Stimulated activated CD4-positive, alpha-beta T cell treated with anti-CD3 and anti-CD28 coated beads, Interleukin-12 subunit alpha, Interleukin-12 subunit beta, amount 100 ng/mL, for 24 hours (primary cell): ENCODE data around the gene HRAS.
A peak's percentile ranks its signal among the peaks of the same experiment; 100 is the strongest.
"Not testable (repeated sequence)": the region's sequence is repeated elsewhere in the genome, so short reads cannot be mapped to it uniquely, and the experiment has no call there.

Experiments
- DNase-seq, 2 experiments: peaks; one replicate each; pipeline ENCODE4 v3.0.0-alpha.2; 2020; ENCODE audit warnings: low read depth in 2 of 2

The HRAS gene

GRCh38 chr11:535519-536454 is at the start of gene HRAS:
TSS of gene HRAS (minus strand) at chr11:535576.
- DNase-seq, result peak; percentile 90 to 93

GRCh38 chr11:584287-584686 is 48.9 kb upstream of the HRAS start:
- DNase-seq, result no peak

- DNase-seq, result no peak
Observed at GRCh38 chr11:581752-582151, 46.4 kb upstream of the HRAS start.

GRCh38 chr11:581342-581741 is 46.0 kb upstream of the HRAS start:
- DNase-seq, result no peak

- DNase-seq, result no peak
Observed at GRCh38 chr11:579830-580601, 44.6 kb upstream of the HRAS start.

GRCh38 chr11:578276-579035 is 43.1 kb upstream of the HRAS start:
- no peak for DNase-seq

GRCh38 chr11:577611-577894 is 42.2 kb upstream of the HRAS start:
- DNase-seq, result no peak

- no peak for DNase-seq
Observed at GRCh38 chr11:576811-577610, 41.6 kb upstream of the HRAS start.

- DNase-seq, result peak; percentile 88 to 92
Observed at GRCh38 chr11:575996-576768, 40.8 kb upstream of the HRAS start, which contains the start of gene PHRF1. TSS of gene PHRF1 (plus strand) at chr11:576470. CDS start at chr11:581513, 5,043 bp downstream.

GRCh38 chr11:575313-575995 is 40.1 kb upstream of the HRAS start:
- no peak for DNase-seq

- no peak for DNase-seq
Observed at GRCh38 chr11:574632-575312, 39.4 kb upstream of the HRAS start.

GRCh38 chr11:574031-574570 is 38.7 kb upstream of the HRAS start:
- not testable (repeated sequence) for DNase-seq

- no peak for DNase-seq
Observed at GRCh38 chr11:573146-573759, 37.9 kb upstream of the HRAS start.

GRCh38 chr11:571802-572185 is 36.4 kb upstream of the HRAS start:
- no peak for DNase-seq

GRCh38 chr11:569158-569885 is 33.9 kb upstream of the HRAS start:
- DNase-seq, result no peak

- peak; percentile 77 to 86 for DNase-seq
Observed at GRCh38 chr11:568306-569157, 33.2 kb upstream of the HRAS start.
